Measurements from ENCODE around the gene MST1.

- TF ChIP-seq CTCF (IDR thresholded peaks at IDR 0.05) (peak; percentile 66), EZH2phosphoT487 (IDR thresholded peaks at IDR 0.05) (no peak)
Measured at GRCh38 chr3:49701388-49702077, 12.3 kb upstream of the MST1 start.
